Measurements from ENCODE around the gene ALKBH3. TPM values are rescaled to one million over a fixed set of nuclear protein-coding genes. Genes with fewer than 3 reads are reported as not detected.

ALKBH3 gene
- total and polyA plus RNA-seq, 2 experiments from 2014 or later = 10.7 to 10.8 TPM

GRCh38 chr11:43835104-43835503, 45.5 kb upstream of the ALKBH3 start:
- Mint-ChIP-seq H3K9me3 (no peaks in the 10 kb centered on the region), H3K27ac (no peak overlapping the region), H3K36me3 (ENCODE audit: low read depth) (peaks cover 21% of the 10 kb centered on the region), H3K4me1 (no peaks in the 10 kb centered on the region), H3K27me3 (ENCODE audit: insufficient read depth, low read depth, poor library complexity) (no peaks in the 10 kb centered on the region), H3K4me3 (no peak overlapping the region)
- no peak for DNase-seq (ENCODE audit: low spot score)
- no peaks in the 10 kb centered on the region for H3F3A ChIP-seq (replicated peaks; ENCODE audit: low read depth)
- H3K4me3 ChIP-seq = no peak overlapping the region
- ATAC-seq = no peak
- TF ChIP-seq, protein P1, sequence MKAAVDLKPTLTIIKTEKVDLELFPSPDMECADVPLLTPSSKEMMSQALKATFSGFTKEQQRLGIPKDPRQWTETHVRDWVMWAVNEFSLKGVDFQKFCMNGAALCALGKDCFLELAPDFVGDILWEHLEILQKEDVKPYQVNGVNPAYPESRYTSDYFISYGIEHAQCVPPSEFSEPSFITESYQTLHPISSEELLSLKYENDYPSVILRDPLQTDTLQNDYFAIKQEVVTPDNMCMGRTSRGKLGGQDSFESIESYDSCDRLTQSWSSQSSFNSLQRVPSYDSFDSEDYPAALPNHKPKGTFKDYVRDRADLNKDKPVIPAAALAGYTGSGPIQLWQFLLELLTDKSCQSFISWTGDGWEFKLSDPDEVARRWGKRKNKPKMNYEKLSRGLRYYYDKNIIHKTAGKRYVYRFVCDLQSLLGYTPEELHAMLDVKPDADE (IDR thresholded peaks at IDR 0.05) = no peak
- TF ChIP-seq NANOG (IDR thresholded peaks at IDR 0.05; ENCODE audit: borderline replicate concordance) (no peak), JUNB (IDR thresholded peaks at IDR 0.05; ENCODE audit: unreplicated experiment) (no peak), CREB1 (CRISPR knock-in tag; IDR thresholded peaks at IDR 0.05; ENCODE audit: low read depth) (no peak), POLR2AphosphoS5 (IDR thresholded peaks at IDR 0.05; ENCODE audit: low read depth) (no peak), EZH2phosphoT487 (IDR thresholded peaks at IDR 0.05; ENCODE audit: unreplicated experiment) (no peak), EZH2 (IDR thresholded peaks at IDR 0.05; ENCODE audit: low read depth, unreplicated experiment) (no peak), ZNF114 (CRISPR knock-in tag; IDR thresholded peaks at IDR 0.05) (no peak), ZNF331 (CRISPR knock-in tag; IDR thresholded peaks at IDR 0.05; ENCODE audit: low read depth) (no peak), STAT1 (IDR thresholded peaks at IDR 0.05; ENCODE audit: unreplicated experiment) (no peak)
- TF ChIP-seq, protein P2, sequence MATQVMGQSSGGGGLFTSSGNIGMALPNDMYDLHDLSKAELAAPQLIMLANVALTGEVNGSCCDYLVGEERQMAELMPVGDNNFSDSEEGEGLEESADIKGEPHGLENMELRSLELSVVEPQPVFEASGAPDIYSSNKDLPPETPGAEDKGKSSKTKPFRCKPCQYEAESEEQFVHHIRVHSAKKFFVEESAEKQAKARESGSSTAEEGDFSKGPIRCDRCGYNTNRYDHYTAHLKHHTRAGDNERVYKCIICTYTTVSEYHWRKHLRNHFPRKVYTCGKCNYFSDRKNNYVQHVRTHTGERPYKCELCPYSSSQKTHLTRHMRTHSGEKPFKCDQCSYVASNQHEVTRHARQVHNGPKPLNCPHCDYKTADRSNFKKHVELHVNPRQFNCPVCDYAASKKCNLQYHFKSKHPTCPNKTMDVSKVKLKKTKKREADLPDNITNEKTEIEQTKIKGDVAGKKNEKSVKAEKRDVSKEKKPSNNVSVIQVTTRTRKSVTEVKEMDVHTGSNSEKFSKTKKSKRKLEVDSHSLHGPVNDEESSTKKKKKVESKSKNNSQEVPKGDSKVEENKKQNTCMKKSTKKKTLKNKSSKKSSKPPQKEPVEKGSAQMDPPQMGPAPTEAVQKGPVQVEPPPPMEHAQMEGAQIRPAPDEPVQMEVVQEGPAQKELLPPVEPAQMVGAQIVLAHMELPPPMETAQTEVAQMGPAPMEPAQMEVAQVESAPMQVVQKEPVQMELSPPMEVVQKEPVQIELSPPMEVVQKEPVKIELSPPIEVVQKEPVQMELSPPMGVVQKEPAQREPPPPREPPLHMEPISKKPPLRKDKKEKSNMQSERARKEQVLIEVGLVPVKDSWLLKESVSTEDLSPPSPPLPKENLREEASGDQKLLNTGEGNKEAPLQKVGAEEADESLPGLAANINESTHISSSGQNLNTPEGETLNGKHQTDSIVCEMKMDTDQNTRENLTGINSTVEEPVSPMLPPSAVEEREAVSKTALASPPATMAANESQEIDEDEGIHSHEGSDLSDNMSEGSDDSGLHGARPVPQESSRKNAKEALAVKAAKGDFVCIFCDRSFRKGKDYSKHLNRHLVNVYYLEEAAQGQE (IDR thresholded peaks at IDR 0.05; ENCODE audit: unreplicated experiment) = no peak
- TF ChIP-seq, protein P3, sequence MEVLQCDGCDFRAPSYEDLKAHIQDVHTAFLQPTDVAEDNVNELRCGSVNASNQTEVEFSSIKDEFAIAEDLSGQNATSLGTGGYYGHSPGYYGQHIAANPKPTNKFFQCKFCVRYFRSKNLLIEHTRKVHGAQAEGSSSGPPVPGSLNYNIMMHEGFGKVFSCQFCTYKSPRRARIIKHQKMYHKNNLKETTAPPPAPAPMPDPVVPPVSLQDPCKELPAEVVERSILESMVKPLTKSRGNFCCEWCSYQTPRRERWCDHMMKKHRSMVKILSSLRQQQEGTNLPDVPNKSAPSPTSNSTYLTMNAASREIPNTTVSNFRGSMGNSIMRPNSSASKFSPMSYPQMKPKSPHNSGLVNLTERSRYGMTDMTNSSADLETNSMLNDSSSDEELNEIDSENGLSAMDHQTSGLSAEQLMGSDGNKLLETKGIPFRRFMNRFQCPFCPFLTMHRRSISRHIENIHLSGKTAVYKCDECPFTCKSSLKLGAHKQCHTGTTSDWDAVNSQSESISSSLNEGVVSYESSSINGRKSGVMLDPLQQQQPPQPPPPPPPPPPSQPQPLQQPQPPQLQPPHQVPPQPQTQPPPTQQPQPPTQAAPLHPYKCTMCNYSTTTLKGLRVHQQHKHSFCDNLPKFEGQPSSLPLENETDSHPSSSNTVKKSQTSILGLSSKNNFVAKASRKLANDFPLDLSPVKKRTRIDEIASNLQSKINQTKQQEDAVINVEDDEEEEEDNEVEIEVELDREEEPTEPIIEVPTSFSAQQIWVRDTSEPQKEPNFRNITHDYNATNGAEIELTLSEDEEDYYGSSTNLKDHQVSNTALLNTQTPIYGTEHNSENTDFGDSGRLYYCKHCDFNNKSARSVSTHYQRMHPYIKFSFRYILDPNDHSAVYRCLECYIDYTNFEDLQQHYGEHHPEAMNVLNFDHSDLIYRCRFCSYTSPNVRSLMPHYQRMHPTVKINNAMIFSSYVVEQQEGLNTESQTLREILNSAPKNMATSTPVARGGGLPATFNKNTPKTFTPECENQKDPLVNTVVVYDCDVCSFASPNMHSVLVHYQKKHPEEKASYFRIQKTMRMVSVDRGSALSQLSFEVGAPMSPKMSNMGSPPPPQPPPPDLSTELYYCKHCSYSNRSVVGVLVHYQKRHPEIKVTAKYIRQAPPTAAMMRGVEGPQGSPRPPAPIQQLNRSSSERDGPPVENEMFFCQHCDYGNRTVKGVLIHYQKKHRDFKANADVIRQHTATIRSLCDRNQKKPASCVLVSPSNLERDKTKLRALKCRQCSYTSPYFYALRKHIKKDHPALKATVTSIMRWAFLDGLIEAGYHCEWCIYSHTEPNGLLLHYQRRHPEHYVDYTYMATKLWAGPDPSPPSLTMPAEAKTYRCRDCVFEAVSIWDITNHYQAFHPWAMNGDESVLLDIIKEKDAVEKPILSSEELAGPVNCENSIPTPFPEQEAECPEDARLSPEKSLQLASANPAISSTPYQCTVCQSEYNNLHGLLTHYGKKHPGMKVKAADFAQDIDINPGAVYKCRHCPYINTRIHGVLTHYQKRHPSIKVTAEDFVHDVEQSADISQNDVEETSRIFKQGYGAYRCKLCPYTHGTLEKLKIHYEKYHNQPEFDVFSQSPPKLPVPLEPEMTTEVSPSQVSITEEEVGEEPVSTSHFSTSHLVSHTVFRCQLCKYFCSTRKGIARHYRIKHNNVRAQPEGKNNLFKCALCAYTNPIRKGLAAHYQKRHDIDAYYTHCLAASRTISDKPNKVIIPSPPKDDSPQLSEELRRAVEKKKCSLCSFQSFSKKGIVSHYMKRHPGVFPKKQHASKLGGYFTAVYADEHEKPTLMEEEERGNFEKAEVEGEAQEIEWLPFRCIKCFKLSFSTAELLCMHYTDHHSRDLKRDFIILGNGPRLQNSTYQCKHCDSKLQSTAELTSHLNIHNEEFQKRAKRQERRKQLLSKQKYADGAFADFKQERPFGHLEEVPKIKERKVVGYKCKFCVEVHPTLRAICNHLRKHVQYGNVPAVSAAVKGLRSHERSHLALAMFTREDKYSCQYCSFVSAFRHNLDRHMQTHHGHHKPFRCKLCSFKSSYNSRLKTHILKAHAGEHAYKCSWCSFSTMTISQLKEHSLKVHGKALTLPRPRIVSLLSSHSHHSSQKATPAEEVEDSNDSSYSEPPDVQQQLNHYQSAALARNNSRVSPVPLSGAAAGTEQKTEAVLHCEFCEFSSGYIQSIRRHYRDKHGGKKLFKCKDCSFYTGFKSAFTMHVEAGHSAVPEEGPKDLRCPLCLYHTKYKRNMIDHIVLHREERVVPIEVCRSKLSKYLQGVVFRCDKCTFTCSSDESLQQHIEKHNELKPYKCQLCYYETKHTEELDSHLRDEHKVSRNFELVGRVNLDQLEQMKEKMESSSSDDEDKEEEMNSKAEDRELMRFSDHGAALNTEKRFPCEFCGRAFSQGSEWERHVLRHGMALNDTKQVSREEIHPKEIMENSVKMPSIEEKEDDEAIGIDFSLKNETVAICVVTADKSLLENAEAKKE (CRISPR knock-in tag; IDR thresholded peaks at IDR 0.05) = no peak
- TF ChIP-seq, protein P4, sequence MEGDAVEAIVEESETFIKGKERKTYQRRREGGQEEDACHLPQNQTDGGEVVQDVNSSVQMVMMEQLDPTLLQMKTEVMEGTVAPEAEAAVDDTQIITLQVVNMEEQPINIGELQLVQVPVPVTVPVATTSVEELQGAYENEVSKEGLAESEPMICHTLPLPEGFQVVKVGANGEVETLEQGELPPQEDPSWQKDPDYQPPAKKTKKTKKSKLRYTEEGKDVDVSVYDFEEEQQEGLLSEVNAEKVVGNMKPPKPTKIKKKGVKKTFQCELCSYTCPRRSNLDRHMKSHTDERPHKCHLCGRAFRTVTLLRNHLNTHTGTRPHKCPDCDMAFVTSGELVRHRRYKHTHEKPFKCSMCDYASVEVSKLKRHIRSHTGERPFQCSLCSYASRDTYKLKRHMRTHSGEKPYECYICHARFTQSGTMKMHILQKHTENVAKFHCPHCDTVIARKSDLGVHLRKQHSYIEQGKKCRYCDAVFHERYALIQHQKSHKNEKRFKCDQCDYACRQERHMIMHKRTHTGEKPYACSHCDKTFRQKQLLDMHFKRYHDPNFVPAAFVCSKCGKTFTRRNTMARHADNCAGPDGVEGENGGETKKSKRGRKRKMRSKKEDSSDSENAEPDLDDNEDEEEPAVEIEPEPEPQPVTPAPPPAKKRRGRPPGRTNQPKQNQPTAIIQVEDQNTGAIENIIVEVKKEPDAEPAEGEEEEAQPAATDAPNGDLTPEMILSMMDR (conservative IDR thresholded peaks at IDR 0.05; ENCODE audit: low read depth in 2 of 2) = no peak
- peaks cover 8% of the 10 kb centered on the region; the same call in 1 of the 2 replicates for H4K20me1 ChIP-seq (replicated peaks; ENCODE audit: insufficient read depth)
- no peaks in the 10 kb centered on the region for H3K9me2 ChIP-seq (ENCODE audit: insufficient read depth)
- H3K4me1 ChIP-seq (ENCODE audit: insufficient read depth) = no peaks in the 10 kb centered on the region
- no peak overlapping the region for H3K27ac ChIP-seq (ENCODE audit: low read depth)
- no peak overlapping the region for H3K4me2 ChIP-seq
- no peaks in the 10 kb centered on the region for H3K27me3 ChIP-seq (ENCODE audit: insufficient read depth)
- no peaks in the 10 kb centered on the region for H3K79me2 ChIP-seq (replicated peaks; ENCODE audit: insufficient read depth)
- no peak overlapping the region for H2AFZ ChIP-seq
- H3K36me3 ChIP-seq (ENCODE audit: insufficient read depth) = peaks cover 12% of the 10 kb centered on the region; the same call in 1 of the 2 replicates
